HepG2 (cell line): Measurements from ENCODE around the gene HERC4. TPM values are rescaled to one million over a fixed set of nuclear protein-coding genes. Genes with fewer than 3 reads are reported as not detected.

ENCODE experiments used
- polyA plus RNA-seq, 8 experiments: library from polyadenylated mRNA; depleted of rRNA in 3 of 8; stranded (reverse) in 7 of 8; unstranded in 1 of 8; fragments of >200 nt; fragmentation: Illumina TruSeq in 4 of 8; extraction: Trizol in 4 of 8; gene quantifications; 2 replicates each; pipeline versions ENCODE4 v1.2.1 to v1.2.3, GENCODE V29; 2011 to 2016; ENCODE audit warnings: low read depth in 4 of 8, missing spikeins in 1 of 8, mixed read lengths in 1 of 8; ENCODE audit not compliant: insufficient read depth in 1 of 8
- small RNA-seq, 3 experiments: library from RNA; depleted of rRNA; stranded (forward); fragments of <200 nt; gene quantifications; one replicate each; pipeline ENCODE3, GENCODE V24; 2012; ENCODE audit warnings: low read depth in 2 of 3, low replicate concordance in 1 of 3; ENCODE audit not compliant: insufficient read length in 3 of 3, insufficient read depth in 2 of 3
- total RNA-seq, 5 experiments: library from RNA; depleted of rRNA; stranded (reverse); fragments of >200 nt; fragmentation: Illumina TruSeq; extraction: Trizol; gene quantifications; 2 replicates each; pipeline ENCODE4 v1.2.3, GENCODE V29; 2016; ENCODE audit warnings: low read depth in 1 of 5
- TF ChIP-seq, protein P1 (sequence below): sonication (generic); formaldehyde crosslinking; IDR thresholded peaks from 2 replicates; pipeline ENCODE4 v1.5.0; 2020; ENCODE audit warnings: mild to moderate bottlenecking, missing genetic modification reagents
- TF ChIP-seq, protein P2 (sequence below): sonication (generic); formaldehyde crosslinking; IDR thresholded peaks from 2 replicates; pipeline ENCODE4 v1.4.0; 2020; ENCODE audit warnings: mild to moderate bottlenecking, low read depth, missing genetic modification reagents

Gene HERC4
- total and polyA plus RNA-seq, 2 of the 13 experiments (the other 11 are each of a cell fraction or from before 2014, with no cell fraction given): 9.8 to 20.2 TPM

DNA sequence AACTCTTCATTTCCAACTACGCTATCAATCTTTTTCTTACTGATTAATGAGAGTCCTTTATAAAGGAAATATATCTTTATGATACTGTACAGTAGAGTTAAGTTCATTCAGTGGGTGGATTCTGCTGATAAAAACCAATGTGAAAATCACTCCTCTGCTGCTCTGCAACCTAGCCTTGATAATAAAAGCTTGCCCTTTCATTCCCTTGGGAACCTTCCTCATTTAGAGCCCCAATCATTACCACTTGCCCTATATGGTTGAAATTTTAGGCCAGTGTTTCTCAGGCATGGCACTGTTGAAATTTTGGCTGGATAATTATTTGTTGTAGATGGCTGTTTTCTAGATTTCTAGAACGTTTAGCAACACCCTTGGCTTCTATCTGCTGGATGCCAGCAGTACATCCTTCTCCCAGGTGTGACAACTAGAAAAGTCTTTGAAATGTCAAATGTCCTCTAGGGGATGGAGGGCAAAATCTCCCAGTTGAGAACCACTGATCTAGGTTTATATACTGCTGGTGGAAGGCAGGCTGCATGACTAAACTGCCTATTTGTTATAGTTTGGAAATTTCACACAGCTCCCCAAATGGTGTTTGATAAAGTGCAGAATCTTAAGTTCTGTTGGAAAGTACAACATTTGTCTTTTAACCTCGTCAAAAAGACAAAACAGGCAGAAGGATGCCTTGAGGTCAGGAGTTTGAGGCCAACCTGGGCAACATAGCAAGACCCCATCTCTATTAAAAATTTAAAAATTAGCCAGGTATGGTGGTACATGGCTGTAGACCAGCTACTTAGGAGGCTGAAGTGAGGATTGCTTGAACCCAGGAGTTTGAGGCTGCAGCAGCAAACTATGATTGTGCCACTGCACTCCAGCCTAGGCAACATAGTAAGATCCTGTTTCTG, 199.5 kb downstream of the HERC4 start (continued):
- TF ChIP-seq, protein P1, sequence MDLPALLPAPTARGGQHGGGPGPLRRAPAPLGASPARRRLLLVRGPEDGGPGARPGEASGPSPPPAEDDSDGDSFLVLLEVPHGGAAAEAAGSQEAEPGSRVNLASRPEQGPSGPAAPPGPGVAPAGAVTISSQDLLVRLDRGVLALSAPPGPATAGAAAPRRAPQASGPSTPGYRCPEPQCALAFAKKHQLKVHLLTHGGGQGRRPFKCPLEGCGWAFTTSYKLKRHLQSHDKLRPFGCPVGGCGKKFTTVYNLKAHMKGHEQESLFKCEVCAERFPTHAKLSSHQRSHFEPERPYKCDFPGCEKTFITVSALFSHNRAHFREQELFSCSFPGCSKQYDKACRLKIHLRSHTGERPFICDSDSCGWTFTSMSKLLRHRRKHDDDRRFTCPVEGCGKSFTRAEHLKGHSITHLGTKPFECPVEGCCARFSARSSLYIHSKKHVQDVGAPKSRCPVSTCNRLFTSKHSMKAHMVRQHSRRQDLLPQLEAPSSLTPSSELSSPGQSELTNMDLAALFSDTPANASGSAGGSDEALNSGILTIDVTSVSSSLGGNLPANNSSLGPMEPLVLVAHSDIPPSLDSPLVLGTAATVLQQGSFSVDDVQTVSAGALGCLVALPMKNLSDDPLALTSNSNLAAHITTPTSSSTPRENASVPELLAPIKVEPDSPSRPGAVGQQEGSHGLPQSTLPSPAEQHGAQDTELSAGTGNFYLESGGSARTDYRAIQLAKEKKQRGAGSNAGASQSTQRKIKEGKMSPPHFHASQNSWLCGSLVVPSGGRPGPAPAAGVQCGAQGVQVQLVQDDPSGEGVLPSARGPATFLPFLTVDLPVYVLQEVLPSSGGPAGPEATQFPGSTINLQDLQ (CRISPR knock-in tag): no peak
- TF ChIP-seq, protein P2, sequence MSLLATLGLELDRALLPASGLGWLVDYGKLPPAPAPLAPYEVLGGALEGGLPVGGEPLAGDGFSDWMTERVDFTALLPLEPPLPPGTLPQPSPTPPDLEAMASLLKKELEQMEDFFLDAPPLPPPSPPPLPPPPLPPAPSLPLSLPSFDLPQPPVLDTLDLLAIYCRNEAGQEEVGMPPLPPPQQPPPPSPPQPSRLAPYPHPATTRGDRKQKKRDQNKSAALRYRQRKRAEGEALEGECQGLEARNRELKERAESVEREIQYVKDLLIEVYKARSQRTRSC (CRISPR knock-in tag): no peak

Small RNAs within 50 kb of the gene (small RNA-seq; reads per million reads assigned to genes)
- 0 reads per million in 3 experiments for gene RN7SL220P

Other genes with a start within 250 kb of the HERC4 start
- 11.6 and 14.4 TPM in 2 replicates for gene DNAJC12, start 237.1 kb downstream of the HERC4 start, total RNA-seq (2016; rRNA removed; fragmentation: Illumina TruSeq; extraction: Trizol)
- gene DNAJC12, start 237.1 kb downstream of the HERC4 start, polyA plus RNA-seq (2011; rRNA removed): 42.6 and 43.9 TPM in 2 replicates
- 10.2 and 16.6 TPM in 2 replicates for gene SIRT1, start 190.6 kb downstream of the HERC4 start, total RNA-seq (2016; rRNA removed; fragmentation: Illumina TruSeq; extraction: Trizol)
- 7.5 and 9.4 TPM in 2 replicates for gene SIRT1, start 190.6 kb downstream of the HERC4 start, polyA plus RNA-seq (2011; rRNA removed)
- not detected in 2 replicates for gene MYPN, start 34.2 kb upstream of the HERC4 start, total RNA-seq (2016; rRNA removed; fragmentation: Illumina TruSeq; extraction: Trizol)
- 0.01 TPM in 1 of 2 replicates, not detected in the other for gene MYPN, start 34.2 kb upstream of the HERC4 start, polyA plus RNA-seq (2011; rRNA removed)
- gene ATOH7, start 156.8 kb upstream of the HERC4 start, total RNA-seq (2016; rRNA removed; fragmentation: Illumina TruSeq; extraction: Trizol): 0.07 TPM in 1 of 2 replicates, not detected in the other
- gene ATOH7, start 156.8 kb upstream of the HERC4 start, polyA plus RNA-seq (2011; rRNA removed): 0.11 TPM in 1 of 2 replicates, not detected in the other